SU-DHL-6 (cell line): ENCODE data around the gene WNT9A.

Experiments
- H2AFZ ChIP-seq: fragments of 200-600 bp; sonication (generic); 2 replicates; pipeline ENCODE4 v1.6.1; 2014; ENCODE audit warnings: low read depth, mild to moderate bottlenecking, moderate library complexity, mixed read lengths, antibody characterized with exemption, low read length; ENCODE audit not compliant: severe bottlenecking
- H3F3A ChIP-seq: fragments of 200-600 bp; shearing (Covaris generic); 2 replicates; pipeline ENCODE4 v1.6.0; 2016; ENCODE audit warnings: antibody characterized with exemption, mild to moderate bottlenecking; ENCODE audit not compliant: insufficient read depth
- H3K27ac ChIP-seq: fragments of 200-600 bp; sonication (generic); 2 replicates; pipeline ENCODE4 v1.5.1; 2016; ENCODE audit warnings: low read depth, mild to moderate bottlenecking, low read length, moderate library complexity, mixed read lengths
- H3K27me3 ChIP-seq: fragments of 200-600 bp; sonication (generic), shearing (Covaris generic); 2 replicates; pipeline ENCODE4 v1.6.0; 2014; ENCODE audit warnings: mild to moderate bottlenecking, low read length
- H3K36me3 ChIP-seq: fragments of 200-600 bp; sonication (generic); 2 replicates; pipeline ENCODE4 v1.6.1; 2014; ENCODE audit warnings: mild to moderate bottlenecking, low read length, mixed read lengths
- H3K4me2 ChIP-seq: fragments of 300-600, 200-600 bp; shearing (Covaris generic), sonication (generic); 2 replicates; pipeline ENCODE4 v1.6.0; 2014; ENCODE audit warnings: low read length, low read depth, mild to moderate bottlenecking; ENCODE audit not compliant: poor library complexity, severe bottlenecking
- H3K4me3 ChIP-seq: fragments of 200-600 bp; sonication (generic); 2 replicates; pipeline ENCODE4 v1.5.1; 2014; ENCODE audit warnings: antibody characterized with exemption, low read length, mild to moderate bottlenecking, mixed read lengths; ENCODE audit not compliant: insufficient read depth, poor library complexity, severe bottlenecking
- H3K79me2 ChIP-seq: fragments of 200-600 bp; sonication (generic); 2 replicates; pipeline ENCODE4 v1.6.1; 2014; ENCODE audit warnings: mild to moderate bottlenecking, low read length, moderate library complexity; ENCODE audit not compliant: insufficient read depth
- H3K9ac ChIP-seq: fragments of 200-600 bp; sonication (generic); 2 replicates; pipeline ENCODE4 v1.7.0; 2014; ENCODE audit warnings: mild to moderate bottlenecking, low read length
- H3K9me2 ChIP-seq: fragments of 200-600 bp; sonication (generic); replicated peaks from 2 replicates; pipeline ENCODE4 v1.6.1; 2014; ENCODE audit warnings: low read length; ENCODE audit not compliant: insufficient read depth
- H3K9me3 ChIP-seq: fragments of 200-600 bp; sonication (generic); 2 replicates; pipeline ENCODE4 v1.6.1; 2014; ENCODE audit warnings: low read length, mixed read lengths; ENCODE audit not compliant: insufficient read depth
- H4K20me1 ChIP-seq: fragments of 200-600 bp; sonication (generic); 2 replicates; pipeline ENCODE4 v1.6.1; 2014; ENCODE audit warnings: low read depth, mild to moderate bottlenecking, antibody characterized with exemption, low read length, moderate library complexity, mixed read lengths
- EZH2phosphoT487 ChIP-seq: fragments of 200-600 bp; sonication (generic), shearing (Covaris generic); conservative IDR thresholded peaks from 2 replicates; pipeline ENCODE4 v1.6.1; 2018; ENCODE audit warnings: mild to moderate bottlenecking, antibody characterized with exemption, low read length, moderate library complexity, mixed read lengths
- TF ChIP-seq, protein P1 (sequence below): fragments of 200-600 bp; sonication (generic); IDR thresholded peaks from one replicate; pipeline ENCODE4 v1.5.1; 2017; ENCODE audit warnings: antibody characterized with exemption, mild to moderate bottlenecking, low read length, moderate library complexity; ENCODE audit not compliant: insufficient read depth, poor library complexity, severe bottlenecking

Gene WNT9A

DNA sequence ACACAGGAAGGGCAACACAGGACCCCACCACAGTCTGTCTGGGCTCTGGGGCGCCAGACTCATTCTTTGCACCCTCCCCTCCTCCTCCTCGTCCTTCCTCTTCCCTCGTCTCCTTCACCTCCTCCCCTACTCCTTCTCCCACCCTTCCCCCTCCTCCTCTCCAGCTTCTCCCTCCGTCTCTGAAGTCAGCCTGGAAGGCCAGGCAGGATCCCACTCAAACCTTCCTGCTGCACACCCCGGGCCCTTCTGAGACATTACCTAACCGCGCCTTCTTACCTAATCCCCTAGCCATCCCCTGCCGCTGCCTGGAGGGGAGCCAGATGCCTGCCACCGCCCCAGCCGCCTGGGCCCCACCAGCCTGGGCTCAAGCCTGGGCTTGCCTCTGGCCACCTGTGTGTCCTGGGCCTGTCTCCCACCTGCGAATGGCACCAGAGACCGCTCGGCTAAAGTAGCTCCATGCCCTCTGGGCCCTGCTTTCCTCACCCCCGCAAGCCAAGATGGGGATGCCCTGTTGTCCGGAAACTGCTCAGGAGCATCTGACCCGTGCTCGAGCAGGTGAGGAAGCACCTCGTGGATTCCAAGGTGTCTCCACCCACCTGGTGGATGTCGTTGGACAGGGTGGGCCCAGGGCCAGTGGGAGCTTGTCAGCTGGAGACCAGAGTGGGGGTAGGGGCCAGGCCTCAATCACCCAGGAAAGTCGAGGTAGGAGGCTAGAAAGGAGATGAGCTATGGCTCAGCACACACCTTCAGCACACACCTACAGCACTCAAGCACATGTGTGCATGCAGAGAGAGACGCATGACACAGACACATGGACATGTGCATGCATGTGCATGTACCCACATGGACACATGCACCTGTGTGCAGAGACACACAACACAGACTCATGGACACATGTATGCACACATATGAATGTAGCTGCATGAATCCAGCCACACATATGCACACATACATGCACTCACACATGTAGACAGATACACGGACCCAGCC is 31.9 kb downstream of the WNT9A start:
- H3K9me3 ChIP-seq, result no peaks in the 10 kb centered on the region
- no peaks in the 10 kb centered on the region for H3K27me3 ChIP-seq
- H3K4me2 ChIP-seq, result no peak overlapping the region
- no peaks in the 10 kb centered on the region for H4K20me1 ChIP-seq
- no peak overlapping the region for H3K27ac ChIP-seq
- no peaks in the 10 kb centered on the region for H3K9me2 ChIP-seq
- H3K9ac ChIP-seq, result no peak overlapping the region
- H3K36me3 ChIP-seq, result no peaks in the 10 kb centered on the region
- TF ChIP-seq, protein P1, sequence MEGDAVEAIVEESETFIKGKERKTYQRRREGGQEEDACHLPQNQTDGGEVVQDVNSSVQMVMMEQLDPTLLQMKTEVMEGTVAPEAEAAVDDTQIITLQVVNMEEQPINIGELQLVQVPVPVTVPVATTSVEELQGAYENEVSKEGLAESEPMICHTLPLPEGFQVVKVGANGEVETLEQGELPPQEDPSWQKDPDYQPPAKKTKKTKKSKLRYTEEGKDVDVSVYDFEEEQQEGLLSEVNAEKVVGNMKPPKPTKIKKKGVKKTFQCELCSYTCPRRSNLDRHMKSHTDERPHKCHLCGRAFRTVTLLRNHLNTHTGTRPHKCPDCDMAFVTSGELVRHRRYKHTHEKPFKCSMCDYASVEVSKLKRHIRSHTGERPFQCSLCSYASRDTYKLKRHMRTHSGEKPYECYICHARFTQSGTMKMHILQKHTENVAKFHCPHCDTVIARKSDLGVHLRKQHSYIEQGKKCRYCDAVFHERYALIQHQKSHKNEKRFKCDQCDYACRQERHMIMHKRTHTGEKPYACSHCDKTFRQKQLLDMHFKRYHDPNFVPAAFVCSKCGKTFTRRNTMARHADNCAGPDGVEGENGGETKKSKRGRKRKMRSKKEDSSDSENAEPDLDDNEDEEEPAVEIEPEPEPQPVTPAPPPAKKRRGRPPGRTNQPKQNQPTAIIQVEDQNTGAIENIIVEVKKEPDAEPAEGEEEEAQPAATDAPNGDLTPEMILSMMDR, result no peak
- TF ChIP-seq EZH2phosphoT487, result no peak
- H3K4me3 ChIP-seq, result no peak overlapping the region
- H2AFZ ChIP-seq, result no peak overlapping the region
- H3K79me2 ChIP-seq, result no peaks in the 10 kb centered on the region
- no peaks in the 10 kb centered on the region for H3F3A ChIP-seq

DNA sequence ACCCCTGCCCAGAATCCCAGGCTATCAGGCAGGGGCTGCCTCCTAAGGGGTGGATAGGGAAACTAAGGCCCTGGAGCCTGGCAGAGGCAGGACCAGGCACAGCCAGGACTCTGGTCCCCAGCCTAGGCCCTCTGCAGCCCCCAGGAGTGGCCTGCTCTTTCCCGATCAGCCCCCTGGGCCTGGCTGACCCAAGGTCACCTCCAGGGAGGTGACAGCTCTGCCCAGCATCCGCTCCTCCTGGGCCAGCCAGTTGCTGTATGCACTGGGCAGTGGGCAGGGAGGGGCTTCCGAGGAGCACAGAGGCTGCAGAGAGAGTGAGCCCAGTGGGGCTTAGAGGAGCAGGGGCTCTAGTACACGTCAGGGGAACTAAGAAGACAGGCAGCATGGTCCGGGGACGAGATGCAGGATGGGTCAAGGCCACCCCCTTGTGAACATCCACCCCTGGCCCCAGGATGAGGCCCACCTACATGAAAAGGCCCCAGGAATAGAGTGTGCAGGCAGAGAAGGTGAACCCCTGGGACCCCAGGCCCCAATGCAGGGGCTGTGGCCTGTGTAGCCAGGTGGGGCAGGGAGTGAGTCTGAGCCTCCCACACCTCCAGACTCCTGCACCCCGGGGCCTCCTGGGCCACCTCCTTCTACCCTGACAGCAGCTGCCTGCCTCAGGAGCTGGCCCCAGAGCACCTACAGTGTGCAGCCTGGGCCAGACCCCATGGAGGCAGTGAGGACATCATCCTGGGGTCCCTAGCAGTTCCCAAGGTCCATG is 32.8 kb downstream of the WNT9A start:
- no peaks in the 10 kb centered on the region for H3K79me2 ChIP-seq
- no peak overlapping the region for H3K9ac ChIP-seq
- no peaks in the 10 kb centered on the region for H3K27me3 ChIP-seq
- no peak overlapping the region for H3K4me2 ChIP-seq
- no peak overlapping the region for H3K27ac ChIP-seq
- H3F3A ChIP-seq, result no peaks in the 10 kb centered on the region
- H3K9me3 ChIP-seq, result no peaks in the 10 kb centered on the region
- TF ChIP-seq EZH2phosphoT487, result no peak
- TF ChIP-seq, protein P1, result no peak
- H3K4me3 ChIP-seq, result no peak overlapping the region
- no peaks in the 10 kb centered on the region for H3K36me3 ChIP-seq
- H2AFZ ChIP-seq, result no peak overlapping the region
- H4K20me1 ChIP-seq, result no peaks in the 10 kb centered on the region
- H3K9me2 ChIP-seq, result no peaks in the 10 kb centered on the region

DNA sequence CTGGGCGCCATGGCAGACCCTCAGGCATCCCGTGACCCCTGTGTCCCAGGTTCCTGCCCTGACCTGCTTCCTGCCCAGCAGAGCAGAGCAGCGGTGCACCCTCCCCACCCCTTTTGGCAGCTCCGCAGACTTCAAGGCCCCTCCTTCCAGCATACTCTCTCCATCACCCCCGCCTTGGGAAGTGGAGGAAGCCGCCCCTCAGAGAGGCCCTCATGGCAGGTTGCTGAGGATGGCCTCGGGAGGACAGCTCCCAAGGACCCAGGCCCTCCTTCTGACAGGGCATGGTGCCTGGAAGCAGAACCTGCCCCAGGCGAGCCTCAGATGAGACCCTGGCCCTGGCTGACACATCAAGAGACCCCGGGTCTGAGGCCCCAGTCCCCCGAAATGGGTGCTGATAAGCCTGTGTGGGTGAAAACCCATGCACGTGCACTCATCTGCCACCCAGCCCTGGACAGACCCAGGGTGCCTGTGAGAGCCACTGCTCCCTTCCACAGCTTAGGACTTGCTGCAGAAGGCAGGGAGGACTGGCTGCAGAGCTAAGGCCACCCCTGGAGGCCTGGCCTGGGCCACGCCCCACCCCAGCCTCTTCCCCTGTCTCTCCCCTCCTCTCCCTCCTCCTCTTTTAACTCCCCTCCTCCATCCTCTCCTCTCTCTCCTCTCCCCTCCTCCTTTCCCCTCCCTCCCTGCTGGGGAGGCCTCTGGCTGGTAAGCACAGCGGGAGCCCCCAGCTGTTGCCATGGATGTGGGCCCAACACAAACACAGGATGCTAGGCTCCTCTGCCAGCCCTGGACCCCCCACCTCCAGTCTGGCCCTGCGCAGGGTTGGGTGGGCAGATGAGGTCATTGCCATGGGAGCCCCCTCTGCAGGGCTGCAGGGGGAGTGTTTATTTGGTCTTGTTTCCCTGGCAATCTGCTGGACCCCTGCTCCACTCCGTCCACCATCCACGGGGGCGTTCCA is 33.7 kb downstream of the WNT9A start:
- Histone ChIP-seq H3K36me3 (no peaks in the 10 kb centered on the region), H3K4me2 (no peak overlapping the region), H3K27ac (no peak overlapping the region), H4K20me1 (no peaks in the 10 kb centered on the region), H3K4me3 (no peak overlapping the region), H3K79me2 (no peaks in the 10 kb centered on the region), H3K9me3 (no peaks in the 10 kb centered on the region), H3K9me2 (no peaks in the 10 kb centered on the region), H3F3A (no peaks in the 10 kb centered on the region), H2AFZ (no peak overlapping the region), H3K27me3 (no peaks in the 10 kb centered on the region), H3K9ac (no peak overlapping the region)
- TF ChIP-seq, protein P1, result no peak
- no peak for TF ChIP-seq EZH2phosphoT487
